Common myeloid progenitor, CD34-positive (primary cell): ENCODE measurements around the gene PIGQ.

Source experiments
- CTCF ChIA-PET: fragments of 350-600 bp; sonication (Branson Sonifier 250); formaldehyde crosslinking; loops from one replicate; lab custom pipeline; 2021; ENCODE audit warnings: antibody characterized with exemption; lab: Charles Lee
- POLR2A ChIA-PET: fragments of 350-600 bp; sonication (Branson Sonifier 250); formaldehyde crosslinking; loops from one replicate; lab custom pipeline; 2021; ENCODE audit warnings: antibody characterized with exemption; lab: Charles Lee
- DNase-seq, 3 donors: peaks; one replicate each; pipeline versions ENCODE4 v3.0.0 to v3.0.0-alpha.2; 2013
- H3K27ac ChIP-seq, 2 experiments: 1 replicate in 1 of 2; 2 replicates in 1 of 2; pipeline ENCODE4 v1.7.0; 2013; ENCODE audit warnings: inconsistent platforms in 2 of 2, low read length in 2 of 2, mild to moderate bottlenecking in 2 of 2, low read depth in 1 of 2, moderate library complexity in 1 of 2; ENCODE audit not compliant: severe bottlenecking in 2 of 2, insufficient read depth in 1 of 2, poor library complexity in 1 of 2
- H3K27me3 ChIP-seq, 5 experiments: replicated peaks in 2 of 5; 1 replicate in 3 of 5; 2 replicates in 2 of 5; pipeline versions ENCODE4 v1.6.1 to v1.7.0; 2013; ENCODE audit warnings: low read length in 4 of 5, mild to moderate bottlenecking in 2 of 5, moderate library complexity in 2 of 5, inconsistent platforms in 1 of 5; ENCODE audit not compliant: insufficient read depth in 5 of 5, control insufficient read depth in 4 of 5
- H3K36me3 ChIP-seq, 4 experiments: 1 replicate in 2 of 4; 2 replicates in 2 of 4; pipeline versions ENCODE4 v1.6.1 to v1.7.0; 2013; ENCODE audit warnings: low read length in 3 of 4, control low read depth in 1 of 4, mild to moderate bottlenecking in 1 of 4; ENCODE audit not compliant: control insufficient read depth in 4 of 4, insufficient read depth in 4 of 4
- H3K4me1 ChIP-seq, 4 experiments: 1 replicate in 3 of 4; 2 replicates in 1 of 4; pipeline versions ENCODE4 v1.6.1 to v1.7.1; 2013; ENCODE audit warnings: low read length in 3 of 4, mild to moderate bottlenecking in 3 of 4, control low read depth in 1 of 4, inconsistent platforms in 1 of 4, moderate library complexity in 1 of 4; ENCODE audit not compliant: control insufficient read depth in 4 of 4, insufficient read depth in 4 of 4; ENCODE audit errors: control extremely low read depth in 1 of 4
- H3K4me3 ChIP-seq, 7 experiments: 1 replicate in 4 of 7; 2 replicates in 3 of 7; pipeline versions ENCODE4 v1.5.1 to v1.7.0; 2013; ENCODE audit warnings: mild to moderate bottlenecking in 7 of 7, low read length in 6 of 7, moderate library complexity in 6 of 7, inconsistent platforms in 2 of 7, low read depth in 2 of 7, control low read depth in 1 of 7; ENCODE audit not compliant: insufficient read depth in 4 of 7, control insufficient read depth in 1 of 7; ENCODE audit errors: extremely low read depth in 1 of 7
- H3K9me3 ChIP-seq, 5 experiments: 1 replicate in 4 of 5; 2 replicates in 1 of 5; pipeline versions ENCODE4 v1.6.1 to v1.7.1; 2013; ENCODE audit warnings: low read length in 4 of 5, mild to moderate bottlenecking in 2 of 5, inconsistent platforms in 1 of 5, low read depth in 1 of 5, moderate library complexity in 1 of 5; ENCODE audit not compliant: control insufficient read depth in 4 of 5, insufficient read depth in 2 of 5; ENCODE audit errors: control extremely low read depth in 1 of 5
- WGBS: methylation state at CpG from one replicate; pipeline ENCODE4 v1.1.5; 2013; ENCODE audit not compliant: insufficient coverage; 5-methylcytosine and 5-hydroxymethylcytosine counted together

PIGQ gene

GRCh38 chr16:600781-601180, 31.0 kb downstream of the PIGQ start:
- POLR2A ChIA-PET = interaction anchor here (1.8 kb wide), 1 partner anchor 11 kb away, joined by 5 read pairs; the partner anchor contains the start of gene RAB40C
- Histone ChIP-seq H3K4me1 (peaks cover 0 to 9% (median 7%) of the 10 kb centered on the region in 4 experiments), H3K27ac (no peak overlapping the region), H3K27me3 (no peaks in the 10 kb centered on the region), H3K9me3 (peaks cover 0 to 5% (median 3%) of the 10 kb centered on the region in 5 experiments), H3K36me3 (peaks cover 0 to 23% (median 14%) of the 10 kb centered on the region in 4 experiments), H3K4me3 (no peak overlapping the region)
- CTCF ChIA-PET = interaction anchor here (1.0 to 2.4 kb wide), 14 partner anchors 8 to 210 kb away, joined by 3 to 20 read pairs (median 4); partner anchors contain the start of genes METTL26 and RAB40C
- WGBS = 38% methylated on average over 6 of the region's 7 CpGs
- peak; percentile 60 to 73 (median 71) for DNase-seq

DNA sequence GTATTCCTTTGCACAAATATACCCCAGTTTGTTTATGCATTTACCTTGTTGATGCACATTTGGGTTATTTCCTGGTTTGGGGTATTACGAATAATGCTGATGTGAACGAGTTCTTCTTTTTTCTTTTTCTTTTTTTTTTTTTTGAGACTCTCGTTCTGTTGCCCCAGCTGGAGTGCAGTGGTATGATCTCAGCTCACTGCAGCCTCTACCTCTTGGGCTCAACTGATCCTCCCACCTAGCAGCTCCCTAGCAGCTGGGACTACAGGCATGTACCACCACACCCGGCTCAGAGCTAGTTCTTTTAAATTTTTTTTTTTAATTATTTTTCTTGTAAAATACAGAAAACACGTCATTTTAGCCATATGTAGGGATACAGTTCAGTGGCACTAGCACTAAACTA, 34.2 kb downstream of the PIGQ start:
- no peak overlapping the region for H3K4me3 ChIP-seq
- peaks cover 0 to 7% (median 5%) of the 10 kb centered on the region in 4 experiments for H3K4me1 ChIP-seq
- H3K27ac ChIP-seq = no peak overlapping the region
- CTCF ChIA-PET = no interaction called here
- DNase-seq = no peak
- POLR2A ChIA-PET = no interaction called here
- peaks cover 0 to 12% (median 7%) of the 10 kb centered on the region in 4 experiments for H3K36me3 ChIP-seq
- H3K9me3 ChIP-seq = peaks cover 0 to 5% (median 3%) of the 10 kb centered on the region in 5 experiments
- 50% methylated on average over 1 of the region's 5 CpGs for WGBS
- H3K27me3 ChIP-seq = no peaks in the 10 kb centered on the region

DNA sequence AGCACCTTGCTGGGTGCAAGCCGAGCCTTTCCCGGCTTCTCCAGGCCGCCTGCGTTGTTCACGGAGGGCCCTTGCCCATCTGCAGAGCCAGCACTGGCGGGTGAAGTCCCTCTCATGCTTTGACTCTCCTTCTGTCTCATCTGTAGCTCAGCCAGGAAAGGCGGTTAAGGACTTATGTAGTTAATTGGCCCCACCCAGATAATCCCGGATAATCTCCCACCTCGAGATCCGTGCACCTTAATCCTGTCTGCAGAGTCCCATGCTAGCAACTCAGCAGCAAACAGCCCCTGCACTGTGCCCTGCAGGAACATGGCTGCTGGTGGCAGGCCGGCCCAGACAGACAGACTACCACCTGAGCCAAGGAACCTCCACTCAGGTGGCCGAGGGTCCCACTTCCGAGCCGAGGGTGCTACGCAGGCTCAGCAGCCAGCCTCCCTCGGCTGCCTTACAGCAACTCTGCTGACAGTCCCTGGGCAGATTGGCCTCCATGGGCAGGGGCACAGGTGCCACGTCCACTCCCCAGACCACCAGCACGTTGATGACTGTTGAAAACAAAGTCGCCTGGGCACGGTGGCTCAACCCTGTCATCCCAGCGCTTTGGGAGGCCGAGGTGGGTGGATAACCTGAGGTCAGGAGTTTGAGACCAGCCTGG, 37.0 kb downstream of the PIGQ start:
- WGBS = 95% methylated on average over 18 of the region's 22 CpGs
- Histone ChIP-seq H3K27me3 (no peaks in the 10 kb centered on the region), H3K9me3 (peaks cover 0 to 5% (median 3%) of the 10 kb centered on the region in 5 experiments), H3K36me3 (peaks cover 0 to 6% (median 3%) of the 10 kb centered on the region in 4 experiments), H3K4me3 (no peak overlapping the region), H3K4me1 (no peaks in the 10 kb centered on the region), H3K27ac (no peak overlapping the region)
- POLR2A ChIA-PET = no interaction called here
- CTCF ChIA-PET = interaction anchor here (0.7 kb wide), 1 partner anchor 183 kb away, joined by 3 read pairs; no protein-coding TSS in a partner anchor
- DNase-seq = no peak

GRCh38 chr16:608019-608418, 38.3 kb downstream of the PIGQ start:
- DNase-seq = no peak
- ChIA-PET POLR2A (no interaction called here), CTCF (interaction anchor here (0.9 to 1.1 kb wide), 4 partner anchors 14 to 31 kb away, joined by 3 to 4 read pairs (median 3); no protein-coding TSS in a partner anchor)
- Histone ChIP-seq H3K4me1 (no peaks in the 10 kb centered on the region), H3K4me3 (no peak overlapping the region), H3K36me3 (peaks cover 0 to 6% (median 1%) of the 10 kb centered on the region in 4 experiments), H3K9me3 (peaks cover 0 to 5% (median 3%) of the 10 kb centered on the region in 5 experiments), H3K27me3 (no peaks in the 10 kb centered on the region), H3K27ac (no peak overlapping the region)
- 100% methylated on average over 5 of the region's 10 CpGs for WGBS

DNA sequence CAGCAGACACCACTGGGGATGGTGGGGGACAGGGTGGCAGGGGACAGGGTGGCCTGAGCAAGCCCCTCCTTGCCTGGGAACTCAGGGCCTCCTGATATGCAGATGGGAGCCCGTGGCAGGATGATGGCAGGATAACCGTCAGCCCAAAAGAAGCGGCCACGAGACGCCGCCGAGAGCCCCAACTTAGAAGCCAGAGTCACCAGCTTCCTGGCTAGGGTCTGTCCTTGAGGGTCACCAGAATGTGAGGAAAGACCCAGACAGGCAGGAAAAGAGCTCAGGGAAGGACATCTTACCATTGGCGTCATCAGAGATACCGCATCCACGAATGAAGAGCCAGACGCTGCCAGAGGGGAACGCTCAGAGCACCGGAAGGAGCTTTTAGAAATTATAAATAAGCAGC, 39.5 kb downstream of the PIGQ start:
- Histone ChIP-seq H3K27me3 (no peaks in the 10 kb centered on the region), H3K9me3 (peaks cover 0 to 5% (median 3%) of the 10 kb centered on the region in 5 experiments), H3K27ac (no peak overlapping the region), H3K36me3 (peaks cover 0 to 7% (median 2%) of the 10 kb centered on the region in 4 experiments), H3K4me3 (no peak overlapping the region), H3K4me1 (no peaks in the 10 kb centered on the region)
- POLR2A ChIA-PET = no interaction called here
- CTCF ChIA-PET = interaction anchor here (0.7 to 3.3 kb wide), 8 partner anchors 8 to 52 kb away, joined by 3 to 16 read pairs (median 4); no protein-coding TSS in a partner anchor
- no peak for DNase-seq
- 89% methylated on average over 9 of the region's 13 CpGs for WGBS

DNA sequence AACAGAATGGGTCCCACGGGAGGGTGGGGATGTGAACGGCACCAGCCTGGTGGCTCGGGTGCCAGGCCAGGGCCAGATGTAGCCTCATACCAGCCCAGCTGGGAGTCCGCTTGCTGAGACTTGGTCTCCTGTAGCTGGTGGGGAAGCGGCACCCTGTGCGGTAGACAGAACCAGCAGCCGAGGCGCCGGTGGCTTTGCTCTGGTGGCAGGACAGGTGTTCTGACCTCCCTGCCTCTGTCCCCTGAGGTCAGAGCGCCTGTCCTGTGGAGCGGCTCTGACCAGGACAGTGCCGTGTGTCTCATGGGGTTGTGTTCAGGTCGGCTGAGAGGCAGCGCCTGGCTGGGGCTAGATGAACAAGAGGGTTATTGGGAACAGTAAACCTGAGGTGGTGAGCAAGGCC, 40.2 kb downstream of the PIGQ start:
- ChIA-PET CTCF (interaction anchor here (0.5 to 3.3 kb wide), 6 partner anchors 9 to 109 kb away, joined by 3 to 16 read pairs (median 4); no protein-coding TSS in a partner anchor), POLR2A (no interaction called here)
- WGBS = 94% methylated on average over 13 of the region's 14 CpGs

More for the DNA sequence above, 40.2 kb downstream of the PIGQ start:
- Histone ChIP-seq H3K27ac (no peak overlapping the region), H3K27me3 (no peaks in the 10 kb centered on the region), H3K4me1 (no peaks in the 10 kb centered on the region), H3K9me3 (peaks cover 0 to 5% (median 2%) of the 10 kb centered on the region in 5 experiments), H3K36me3 (peaks cover 0 to 7% (median 1%) of the 10 kb centered on the region in 4 experiments), H3K4me3 (no peak overlapping the region)
- DNase-seq = no peak
